Measurements from ENCODE around the gene ATP2B2.

ATP2B2 gene

DNA sequence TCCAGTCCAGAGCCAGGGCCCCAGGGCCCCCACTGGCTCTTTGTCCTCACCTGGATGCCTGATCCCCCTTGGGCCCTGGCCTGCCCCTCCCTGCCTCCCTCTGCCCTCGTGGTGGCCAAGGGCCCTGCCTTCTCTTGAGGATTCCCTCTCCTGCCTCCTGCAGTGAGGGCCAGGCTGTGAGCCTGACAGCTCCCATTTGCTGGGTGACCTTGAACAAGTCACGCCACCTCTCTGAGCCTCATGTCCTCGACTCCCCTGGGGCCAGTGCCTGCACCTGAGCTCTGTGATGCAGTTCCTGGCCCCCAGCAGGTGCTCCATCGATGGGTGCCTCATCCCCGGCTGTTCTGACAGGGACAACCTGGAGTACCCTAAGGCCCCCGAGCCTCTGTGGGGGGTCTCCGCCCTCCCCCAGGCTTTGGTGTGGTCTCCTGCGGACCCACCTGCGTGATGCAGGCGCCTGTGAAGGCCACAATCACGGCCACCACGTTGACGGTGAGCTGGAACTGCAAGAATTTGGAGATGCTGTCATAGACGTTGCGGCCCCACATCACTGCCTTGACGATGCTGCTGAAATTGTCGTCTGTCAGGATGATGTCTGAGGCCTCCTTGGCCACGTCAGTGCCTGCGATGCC is 160.3 kb downstream of the ATP2B2 start:
- no peaks in the 10 kb centered on the region for H3K9me3 ChIP-seq (ENCODE audit: insufficient read depth, low read length, severe bottlenecking)
- H3K27ac ChIP-seq (ENCODE audit: low read length) = no peak overlapping the region
- no peaks in the 10 kb centered on the region for H3K79me2 ChIP-seq (ENCODE audit: insufficient read depth, low read length)
- H3K27me3 ChIP-seq (ENCODE audit: insufficient read depth, low read length, poor library complexity) = peaks cover 3% of the 10 kb centered on the region
- no peak overlapping the region for H3K9ac ChIP-seq (ENCODE audit: low read depth, low read length)
- H3K4me2 ChIP-seq (ENCODE audit: insufficient read depth, low read length) = no peak overlapping the region
- TF ChIP-seq, protein P1, sequence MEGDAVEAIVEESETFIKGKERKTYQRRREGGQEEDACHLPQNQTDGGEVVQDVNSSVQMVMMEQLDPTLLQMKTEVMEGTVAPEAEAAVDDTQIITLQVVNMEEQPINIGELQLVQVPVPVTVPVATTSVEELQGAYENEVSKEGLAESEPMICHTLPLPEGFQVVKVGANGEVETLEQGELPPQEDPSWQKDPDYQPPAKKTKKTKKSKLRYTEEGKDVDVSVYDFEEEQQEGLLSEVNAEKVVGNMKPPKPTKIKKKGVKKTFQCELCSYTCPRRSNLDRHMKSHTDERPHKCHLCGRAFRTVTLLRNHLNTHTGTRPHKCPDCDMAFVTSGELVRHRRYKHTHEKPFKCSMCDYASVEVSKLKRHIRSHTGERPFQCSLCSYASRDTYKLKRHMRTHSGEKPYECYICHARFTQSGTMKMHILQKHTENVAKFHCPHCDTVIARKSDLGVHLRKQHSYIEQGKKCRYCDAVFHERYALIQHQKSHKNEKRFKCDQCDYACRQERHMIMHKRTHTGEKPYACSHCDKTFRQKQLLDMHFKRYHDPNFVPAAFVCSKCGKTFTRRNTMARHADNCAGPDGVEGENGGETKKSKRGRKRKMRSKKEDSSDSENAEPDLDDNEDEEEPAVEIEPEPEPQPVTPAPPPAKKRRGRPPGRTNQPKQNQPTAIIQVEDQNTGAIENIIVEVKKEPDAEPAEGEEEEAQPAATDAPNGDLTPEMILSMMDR (IDR thresholded peaks at IDR 0.05; ENCODE audit: borderline replicate concordance, extremely low read depth, low read length, poor library complexity, severe bottlenecking) = no peak
- no peak for TF ChIP-seq EZH2 (IDR thresholded peaks at IDR 0.05; ENCODE audit: borderline replicate concordance, low read depth, low read length, severe bottlenecking)
- no peaks in the 10 kb centered on the region for H3K36me3 ChIP-seq (ENCODE audit: insufficient read depth, low read length)
- H2AFZ ChIP-seq (ENCODE audit: low read depth, low read length) = no peak overlapping the region
- no peaks in the 10 kb centered on the region for H3K4me1 ChIP-seq (ENCODE audit: insufficient read depth, low read length)
- no peak for ATAC-seq (ENCODE audit: insufficient read depth, low read depth)
- peaks cover 4% of the 10 kb centered on the region; the same call in 1 of the 2 replicates for H4K20me1 ChIP-seq (ENCODE audit: insufficient read depth, low read length)
- no peak for DNase-seq
- no peak overlapping the region for H3K4me3 ChIP-seq (ENCODE audit: low read depth in 1 of 2, low read length in 2 of 2)

DNA sequence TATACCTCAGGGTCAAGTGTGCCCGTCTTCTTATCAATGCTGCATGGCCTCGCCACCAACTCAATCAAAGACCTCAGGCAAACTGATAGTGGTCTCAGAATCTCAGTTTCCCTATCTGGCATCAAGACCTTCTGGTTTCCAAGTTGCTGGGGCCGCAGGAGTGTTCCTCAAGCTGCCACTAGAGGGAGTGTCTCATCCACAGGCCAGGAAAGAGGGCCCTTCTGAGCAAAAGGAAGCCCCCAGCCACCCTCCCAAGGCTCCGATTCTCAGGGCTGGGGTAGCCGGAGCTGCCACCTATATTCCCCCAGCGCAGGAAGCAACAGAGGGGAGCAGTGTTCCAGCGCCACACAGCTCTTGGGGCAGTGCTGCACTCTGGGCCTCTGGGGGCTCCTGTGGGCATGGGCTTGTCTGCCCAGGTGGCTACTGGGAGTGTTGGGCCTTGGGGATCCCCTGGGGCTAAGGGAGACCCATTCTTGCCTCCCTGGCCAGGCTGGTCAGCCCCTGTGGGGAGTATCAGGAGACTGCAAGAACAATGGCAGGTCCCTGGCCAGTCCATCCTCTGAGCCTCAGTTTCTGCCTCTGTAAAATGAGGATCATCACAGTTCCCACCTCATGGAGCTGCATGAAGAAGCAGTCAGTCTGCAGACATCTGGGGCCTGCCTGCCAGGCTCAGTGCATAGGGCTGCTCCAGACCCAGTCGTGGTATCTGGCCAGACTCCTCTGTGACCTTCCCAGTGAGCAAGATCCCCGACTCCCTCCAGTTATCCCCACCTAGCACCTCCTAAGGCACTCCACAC is 161.0 kb downstream of the ATP2B2 start:
- Histone ChIP-seq H3K9ac (ENCODE audit: low read depth, low read length) (no peak overlapping the region), H3K4me1 (ENCODE audit: insufficient read depth, low read length) (no peaks in the 10 kb centered on the region), H3K9me3 (ENCODE audit: insufficient read depth, low read length, severe bottlenecking) (no peaks in the 10 kb centered on the region)

DNA sequence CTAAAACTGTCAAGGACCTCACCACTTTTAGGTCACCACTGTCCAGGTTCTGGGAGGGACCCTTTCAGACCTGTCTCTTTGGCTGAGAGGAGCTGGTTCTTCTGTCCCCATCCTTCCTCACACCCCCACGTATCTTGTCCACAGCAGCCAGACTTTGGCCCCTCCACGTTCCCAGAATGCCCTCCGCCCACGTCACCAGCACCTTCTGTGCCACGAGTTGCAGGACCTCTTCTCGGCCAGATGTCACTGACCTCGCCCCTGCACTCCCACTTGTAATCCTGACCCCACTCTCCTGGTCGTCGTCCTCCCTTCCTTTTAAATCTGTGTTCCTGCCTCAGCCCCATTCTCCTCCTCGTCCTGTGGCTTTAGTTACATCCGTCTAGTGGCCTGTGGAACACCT is 161.9 kb downstream of the ATP2B2 start:
- Histone ChIP-seq H3K9ac (ENCODE audit: low read depth, low read length) (no peak overlapping the region), H3K9me3 (ENCODE audit: insufficient read depth, low read length, severe bottlenecking) (no peaks in the 10 kb centered on the region), H3K36me3 (ENCODE audit: insufficient read depth, low read length) (no peaks in the 10 kb centered on the region), H3K79me2 (ENCODE audit: insufficient read depth, low read length) (no peaks in the 10 kb centered on the region), H2AFZ (ENCODE audit: low read depth, low read length) (no peak overlapping the region), H3K4me1 (ENCODE audit: insufficient read depth, low read length) (no peaks in the 10 kb centered on the region), H3K27ac (ENCODE audit: low read length) (no peak overlapping the region), H3K27me3 (ENCODE audit: insufficient read depth, low read length, poor library complexity) (peaks cover 3% of the 10 kb centered on the region), H4K20me1 (ENCODE audit: insufficient read depth, low read length) (peaks cover 4% of the 10 kb centered on the region; the same call in 1 of the 2 replicates), H3K4me3 (ENCODE audit: low read depth in 1 of 2, low read length in 2 of 2) (no peak overlapping the region), H3K4me2 (ENCODE audit: insufficient read depth, low read length) (no peak overlapping the region)
- no peak for ATAC-seq (ENCODE audit: insufficient read depth, low read depth)
- no peak for DNase-seq
- no peak for TF ChIP-seq EZH2 (IDR thresholded peaks at IDR 0.05; ENCODE audit: borderline replicate concordance, low read depth, low read length, severe bottlenecking)
- TF ChIP-seq, protein P1 (IDR thresholded peaks at IDR 0.05; ENCODE audit: borderline replicate concordance, extremely low read depth, low read length, poor library complexity, severe bottlenecking) = no peak

More for the DNA sequence above, 161.0 kb downstream of the ATP2B2 start:
- Histone ChIP-seq H4K20me1 (ENCODE audit: insufficient read depth, low read length) (peaks cover 4% of the 10 kb centered on the region; the same call in 1 of the 2 replicates), H2AFZ (ENCODE audit: low read depth, low read length) (no peak overlapping the region), H3K27me3 (ENCODE audit: insufficient read depth, low read length, poor library complexity) (peaks cover 3% of the 10 kb centered on the region), H3K4me3 (ENCODE audit: low read depth in 1 of 2, low read length in 2 of 2) (no peak overlapping the region), H3K27ac (ENCODE audit: low read length) (no peak overlapping the region), H3K36me3 (ENCODE audit: insufficient read depth, low read length) (no peaks in the 10 kb centered on the region), H3K4me2 (ENCODE audit: insufficient read depth, low read length) (no peak overlapping the region), H3K79me2 (ENCODE audit: insufficient read depth, low read length) (no peaks in the 10 kb centered on the region)
- TF ChIP-seq, protein P1 (IDR thresholded peaks at IDR 0.05; ENCODE audit: borderline replicate concordance, extremely low read depth, low read length, poor library complexity, severe bottlenecking) = peak; percentile 94
- TF ChIP-seq EZH2 (IDR thresholded peaks at IDR 0.05; ENCODE audit: borderline replicate concordance, low read depth, low read length, severe bottlenecking) = no peak
- ATAC-seq (ENCODE audit: insufficient read depth, low read depth) = peak; percentile 79
- DNase-seq = peak; percentile 63
